GM13977 (cell line): ENCODE data around the gene COL4A2.

ENCODE experiments used
- DNase-seq: peaks from one replicate; pipeline ENCODE4 v3.0.0; 2012; ENCODE audit warnings: low spot score
- CTCF ChIP-seq: IDR thresholded peaks from 2 replicates; pipeline ENCODE4 v1.5.1; 2012; ENCODE audit warnings: mild to moderate bottlenecking, control low read depth; ENCODE audit not compliant: insufficient read depth; ENCODE audit errors: extremely low read depth, missing control alignments
- in situ Hi-C: fragments of 300-500 bp; cut with MboI; formaldehyde crosslinking; loops from one replicate; pipeline ENCODE4 v1.12.0; 2022; ENCODE audit warnings: low sequenced_read_pairs, low pct_unique_long_range_greater_than_20kb, mixed read lengths, inconsistent platforms; ENCODE audit not compliant: unreplicated experiment

Gene COL4A2

GRCh38 chr13:110298505-110299282 is 8.4 kb upstream of the COL4A2 start:
- in situ Hi-C loops = no loop called here
- DNase-seq = no peak
- TF ChIP-seq CTCF = no peak

GRCh38 chr13:110299283-110299840 is 7.7 kb upstream of the COL4A2 start:
- in situ Hi-C loops = no loop called here

GRCh38 chr13:110300090-110300815 is 6.8 kb upstream of the COL4A2 start:
- in situ Hi-C loops = no loop called here
- DNase-seq = no peak
- no peak for TF ChIP-seq CTCF

More at GRCh38 chr13:110299283-110299840, 7.7 kb upstream of the COL4A2 start:
- no peak for TF ChIP-seq CTCF
- DNase-seq = no peak

- no peak for TF ChIP-seq CTCF
- in situ Hi-C loops = no loop called here
These were observed 6.0 kb upstream of the COL4A2 start for GRCh38 chr13:110301083-110301482.

GRCh38 chr13:110301606-110302553 is 5.2 kb upstream of the COL4A2 start:
- in situ Hi-C loops = no loop called here

More at GRCh38 chr13:110301083-110301482, 6.0 kb upstream of the COL4A2 start:
- DNase-seq = no peak

More at GRCh38 chr13:110301606-110302553, 5.2 kb upstream of the COL4A2 start:
- no peak for TF ChIP-seq CTCF
- no peak for DNase-seq
